ENCODE results near the gene HSPD1. TPM values are rescaled to one million over a fixed set of nuclear protein-coding genes. Genes with fewer than 3 reads are reported as not detected.

The HSPD1 gene
- total and polyA plus RNA-seq, 7 donors = 167 to 468 (median 205) TPM

DNA sequence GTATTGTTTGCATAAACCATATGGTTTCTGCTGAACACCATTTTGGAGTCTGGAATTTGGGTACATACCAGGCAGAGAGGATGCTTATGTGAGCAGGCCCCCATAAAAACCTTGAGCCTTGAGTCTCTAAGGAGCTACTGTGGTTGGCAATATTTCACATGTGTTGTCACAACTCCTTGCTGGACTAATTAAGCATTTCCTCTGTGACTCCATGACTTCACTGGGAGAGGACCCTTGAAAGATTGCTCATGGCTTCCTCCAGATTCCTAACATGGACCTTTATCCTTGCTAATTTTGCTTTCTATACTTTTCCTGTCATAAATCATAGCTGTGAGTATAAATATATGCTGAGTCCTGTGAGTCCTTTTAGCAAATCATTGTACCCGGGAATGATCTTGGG is 53.9 kb downstream of the HSPD1 start:
- TF ChIP-seq CTCF (IDR thresholded peaks at IDR 0.05) = no peak
- DNase-seq = no peak
- 56 to 75% (median 68%) methylated on average over 1 of the region's 1 CpG for WGBS, 3 donors
- H3K4me1 ChIP-seq = no peaks in the 10 kb centered on the region
- no peak overlapping the region for H3K27ac ChIP-seq
- no peak for ATAC-seq
- no peaks in the 10 kb centered on the region for H3K27me3 ChIP-seq (ENCODE audit: insufficient read depth in 3 of 3, low read length in 2 of 3)
- intact Hi-C loops (cut with DNase I) = no loop called here
- no peaks in the 10 kb centered on the region for H3K36me3 ChIP-seq (ENCODE audit: insufficient read depth in 1 of 2, low read depth in 1 of 2)
- H3K9me3 ChIP-seq = no peaks in the 10 kb centered on the region
- H3K4me3 ChIP-seq = no peak overlapping the region

GRCh38 chr2:197442857-197443256 is 56.8 kb downstream of the HSPD1 start:
- Histone ChIP-seq H3K4me3 (no peak overlapping the region), H3K27me3 (ENCODE audit: insufficient read depth in 3 of 3, low read length in 2 of 3) (no peaks in the 10 kb centered on the region), H3K4me1 (no peaks in the 10 kb centered on the region), H3K36me3 (ENCODE audit: insufficient read depth in 1 of 2, low read depth in 1 of 2) (no peaks in the 10 kb centered on the region), H3K27ac (no peak overlapping the region), H3K9me3 (no peaks in the 10 kb centered on the region)
- WGBS, 3 donors = 61 to 62% (median 61%) methylated on average over 5 of the region's 5 CpGs
- no peak for TF ChIP-seq CTCF (IDR thresholded peaks at IDR 0.05)
- intact Hi-C loops (cut with DNase I) = no loop called here
- ATAC-seq = no peak
- no peak for DNase-seq

DNA sequence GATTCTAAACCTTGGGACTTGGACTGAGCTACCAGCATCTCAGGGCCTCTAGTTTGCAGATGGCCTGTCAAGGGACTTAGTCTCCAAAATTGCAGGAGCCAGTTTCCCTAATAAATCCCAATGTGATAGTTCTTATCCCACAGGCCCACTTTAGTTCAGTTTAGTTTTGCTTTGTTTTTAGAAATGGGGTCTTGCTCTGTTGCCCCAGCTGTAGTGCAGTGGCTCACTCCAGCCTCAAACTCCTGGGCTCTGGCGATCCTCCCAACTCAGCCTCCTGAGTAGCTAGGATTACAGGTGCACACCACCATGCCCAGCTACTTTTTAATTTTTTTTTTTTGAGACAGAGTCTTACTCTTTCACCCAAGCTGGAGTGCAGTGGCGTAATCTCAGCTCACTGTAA is 62.3 kb downstream of the HSPD1 start:
- Histone ChIP-seq H3K27ac (no peak overlapping the region), H3K36me3 (ENCODE audit: insufficient read depth in 1 of 2, low read depth in 1 of 2) (no peaks in the 10 kb centered on the region), H3K9me3 (no peaks in the 10 kb centered on the region), H3K4me3 (no peak overlapping the region), H3K4me1 (peaks cover 19% of the 10 kb centered on the region), H3K27me3 (ENCODE audit: insufficient read depth in 3 of 3, low read length in 2 of 3) (no peaks in the 10 kb centered on the region)
- no peak for DNase-seq
- no peak for ATAC-seq
- no peak for TF ChIP-seq CTCF (IDR thresholded peaks at IDR 0.05)
- intact Hi-C loops (cut with DNase I) = no loop called here
- WGBS, 3 donors = 97 to 100% (median 98%) methylated on average over 2 of the region's 2 CpGs

Other genes starting within 250 kb of the HSPD1 start
- gene ANKRD44, start 189.1 kb downstream of the HSPD1 start, total RNA-seq = 1 to 10 TPM; 1.7 to 9.3 (median 8.5) TPM
- under 1 TPM; 0.35 to 0.93 (median 0.40) TPM for gene ANKRD44, start 189.1 kb downstream of the HSPD1 start, polyA plus RNA-seq
- 100 to 1,000 TPM; 112 to 162 (median 142) TPM for gene SF3B1, start 64.8 kb downstream of the HSPD1 start, total RNA-seq
- gene SF3B1, start 64.8 kb downstream of the HSPD1 start, polyA plus RNA-seq = 100 to 1,000 TPM in 2 of 3 donors, 10 to 100 TPM in 1; 89.2 to 137 (median 116) TPM
- gene COQ10B, start 46.3 kb downstream of the HSPD1 start, total RNA-seq = 10 to 100 TPM in 3 of 4 donors, 1 to 10 TPM in 1; 9.9 to 20.2 (median 18.5) TPM
- 10 to 100 TPM; 11.9 to 16.4 (median 14.5) TPM for gene COQ10B, start 46.3 kb downstream of the HSPD1 start, polyA plus RNA-seq
- 100 to 1,000 TPM in 3 of 4 donors, 10 to 100 TPM in 1; 87.4 to 120 (median 112) TPM for gene HSPE1, start 539 bp upstream of the HSPD1 start, total RNA-seq
- gene HSPE1, start 539 bp upstream of the HSPD1 start, polyA plus RNA-seq = 100 to 1,000 TPM; 155 to 304 (median 197) TPM
- 10 to 100 TPM; 22.7 to 30.0 (median 29.0) TPM for gene MOB4, start 16.2 kb upstream of the HSPD1 start, total RNA-seq
- gene MOB4, start 16.2 kb upstream of the HSPD1 start, polyA plus RNA-seq = 10 to 100 TPM; 27.5 to 57.6 (median 31.4) TPM
- gene RFTN2, start 175.7 kb upstream of the HSPD1 start, total RNA-seq = 1 to 10 TPM in 3 of 4 donors, under 1 TPM in 1; 0.92 to 5.4 (median 2.2) TPM
- under 1 TPM; 0.57 to 0.64 (median 0.61) TPM for gene RFTN2, start 175.7 kb upstream of the HSPD1 start, polyA plus RNA-seq
- gene MARS2, start 205.5 kb upstream of the HSPD1 start, total RNA-seq = 10 to 100 TPM in 1 of 4 donors, 1 to 10 TPM in 3; 5.9 to 12.6 (median 7.3) TPM
- gene MARS2, start 205.5 kb upstream of the HSPD1 start, polyA plus RNA-seq = 10 to 100 TPM in 1 of 3 donors, 1 to 10 TPM in 2; 4.0 to 15.0 (median 9.2) TPM